ENCODE results near the gene WDR41. TPM values are rescaled to one million over a fixed set of nuclear protein-coding genes. Genes with fewer than 3 reads are reported as not detected.

WDR41 gene
- total RNA-seq, 1 experiment from 2014 or later = 39.8 TPM

GRCh38 chr5:77402796-77403195, 89.3 kb downstream of the WDR41 start:
- Mint-ChIP-seq H3K27ac (no peak overlapping the region), H3K36me3 (no peaks in the 10 kb centered on the region), H3K9me3 (no peaks in the 10 kb centered on the region), H3K4me3 (no peak overlapping the region), H3K27me3 (ENCODE audit: low read depth) (no peaks in the 10 kb centered on the region), H3K4me1 (no peaks in the 10 kb centered on the region)
- TF ChIP-seq PRRX2 (CRISPR knock-in tag; IDR thresholded peaks at IDR 0.05) = no peak
- TF ChIP-seq KAT7 (CRISPR knock-in tag; IDR thresholded peaks at IDR 0.05; ENCODE audit: borderline replicate concordance) = no peak
- TF ChIP-seq STAT6 (CRISPR knock-in tag; conservative IDR thresholded peaks at IDR 0.05; ENCODE audit: low read depth) = no peak
- no peak for TF ChIP-seq JUN (CRISPR knock-in tag; IDR thresholded peaks at IDR 0.05)
- no peak for TF ChIP-seq ATF2 (CRISPR knock-in tag; IDR thresholded peaks at IDR 0.05; ENCODE audit: borderline replicate concordance, low read depth)
- no peak for TF ChIP-seq RORB (CRISPR knock-in tag; IDR thresholded peaks at IDR 0.05)
- TF ChIP-seq ZMAT4 (CRISPR knock-in tag; IDR thresholded peaks at IDR 0.05) = no peak
- no peak for TF ChIP-seq USF1 (CRISPR knock-in tag; IDR thresholded peaks at IDR 0.05)
- TF ChIP-seq ZNF512 (CRISPR knock-in tag; IDR thresholded peaks at IDR 0.05; ENCODE audit: borderline replicate concordance) = no peak
- DNase-seq (ENCODE audit: low spot score) (no peak), ATAC-seq (no peak)
- ChIA-PET POLR2A (no interaction called here), CTCF (no interaction called here)

- no peak for ATAC-seq
- H3K4me3 Mint-ChIP-seq = no peak overlapping the region
- ChIA-PET POLR2A (no interaction called here), CTCF (no interaction called here)
- TF ChIP-seq PRRX2 (CRISPR knock-in tag; IDR thresholded peaks at IDR 0.05) (no peak), GABPB1 (CRISPR knock-in tag; IDR thresholded peaks at IDR 0.05) (no peak)
- peaks cover 7% of the 10 kb centered on the region for H3K4me1 Mint-ChIP-seq
- no peaks in the 10 kb centered on the region for H3K27me3 Mint-ChIP-seq (ENCODE audit: low read depth)
- H3K36me3 Mint-ChIP-seq = no peaks in the 10 kb centered on the region
- no peak overlapping the region for H3K27ac Mint-ChIP-seq
- no peaks in the 10 kb centered on the region for H3K9me3 Mint-ChIP-seq
- DNase-seq (ENCODE audit: low spot score) = no peak
Observed at GRCh38 chr5:77400645-77401044, 91.5 kb downstream of the WDR41 start.

- no peaks in the 10 kb centered on the region for H3K9me3 Mint-ChIP-seq
- no peaks in the 10 kb centered on the region for H3K27me3 Mint-ChIP-seq (ENCODE audit: low read depth)
- H3K4me1 Mint-ChIP-seq = peaks cover 10% of the 10 kb centered on the region
- ChIA-PET CTCF (no interaction called here), POLR2A (no interaction called here)
- no peak for ATAC-seq
- no peak for DNase-seq (ENCODE audit: low spot score)
- H3K36me3 Mint-ChIP-seq = no peaks in the 10 kb centered on the region
- H3K27ac Mint-ChIP-seq = no peak overlapping the region
- no peak for TF ChIP-seq PREB (CRISPR knock-in tag; IDR thresholded peaks at IDR 0.05; ENCODE audit: borderline replicate concordance)
- no peak for TF ChIP-seq AFF4 (CRISPR knock-in tag; IDR thresholded peaks at IDR 0.05; ENCODE audit: borderline replicate concordance)
- TF ChIP-seq GABPB1 (CRISPR knock-in tag; IDR thresholded peaks at IDR 0.05) = no peak
- TF ChIP-seq IRF2 (CRISPR knock-in tag; IDR thresholded peaks at IDR 0.05; ENCODE audit: borderline replicate concordance, low read depth) = no peak
- no peak overlapping the region for H3K4me3 Mint-ChIP-seq
Observed at GRCh38 chr5:77398896-77399295, 93.2 kb downstream of the WDR41 start.
